SIG-M5 treated with dmso at 0.1 percent for 504 hours (cell line): ENCODE results near the gene SLC25A10.

Experiments
- DNase-seq: peaks from one replicate; lab custom pipeline; 2025; ENCODE audit not compliant: unreplicated experiment; lab: John Stamatoyannopoulos, UW

The SLC25A10 gene

DNA sequence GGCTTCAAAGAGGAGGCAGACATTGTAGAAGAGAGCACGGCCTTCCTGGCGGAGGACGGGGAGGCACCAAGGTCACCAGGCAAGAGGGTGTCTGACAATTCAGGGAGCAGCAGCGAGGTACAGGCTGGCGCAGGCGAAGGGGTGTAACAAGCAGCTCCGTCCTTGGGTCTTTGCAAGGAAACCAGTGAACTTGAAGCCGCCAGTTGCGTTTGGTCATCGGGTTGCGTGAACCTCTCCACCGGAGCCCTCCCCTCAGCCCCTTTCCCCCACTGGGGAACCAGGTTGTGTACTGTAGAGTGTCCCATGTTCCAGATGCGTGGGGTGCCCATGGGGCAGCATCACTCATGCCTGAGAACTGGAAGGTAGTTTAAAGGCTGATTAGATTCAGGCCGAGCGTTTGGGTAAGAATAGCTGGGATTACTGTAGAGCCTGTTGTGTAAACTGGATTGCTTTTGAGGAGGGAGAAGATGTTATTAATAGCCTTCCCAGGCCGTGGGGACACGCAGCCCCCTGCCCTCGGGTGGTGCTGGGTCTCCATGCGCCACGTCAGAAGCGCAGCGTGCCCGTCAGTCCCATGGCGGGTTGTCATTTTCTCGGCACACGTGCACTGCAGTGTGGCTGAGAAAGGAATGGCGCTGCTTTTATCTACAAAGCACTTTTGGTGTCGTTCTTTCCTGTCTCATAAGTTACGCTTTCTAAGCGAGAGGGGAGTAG lies 6.4 kb upstream of the SLC25A10 start:
- DNase-seq, result no peak

DNA sequence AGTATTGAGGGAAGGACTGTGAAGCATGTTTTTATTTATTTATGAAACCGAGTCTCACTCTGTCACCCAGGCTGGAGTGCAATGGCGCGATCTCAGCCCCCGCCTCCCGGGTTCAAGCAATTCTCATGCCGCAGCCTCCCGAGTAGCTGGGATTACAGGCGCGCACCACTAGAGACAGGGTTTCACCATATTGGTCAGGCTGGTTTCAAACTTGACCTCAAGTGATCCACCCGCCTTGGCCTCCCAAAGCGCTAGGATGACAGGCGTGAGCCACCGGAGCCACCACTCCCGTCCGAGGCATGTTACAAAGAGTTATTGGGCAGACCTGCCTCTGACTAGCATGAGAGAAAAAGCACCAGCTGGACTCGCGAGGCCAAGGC lies 5.9 kb upstream of the SLC25A10 start:
- no peak for DNase-seq

DNA sequence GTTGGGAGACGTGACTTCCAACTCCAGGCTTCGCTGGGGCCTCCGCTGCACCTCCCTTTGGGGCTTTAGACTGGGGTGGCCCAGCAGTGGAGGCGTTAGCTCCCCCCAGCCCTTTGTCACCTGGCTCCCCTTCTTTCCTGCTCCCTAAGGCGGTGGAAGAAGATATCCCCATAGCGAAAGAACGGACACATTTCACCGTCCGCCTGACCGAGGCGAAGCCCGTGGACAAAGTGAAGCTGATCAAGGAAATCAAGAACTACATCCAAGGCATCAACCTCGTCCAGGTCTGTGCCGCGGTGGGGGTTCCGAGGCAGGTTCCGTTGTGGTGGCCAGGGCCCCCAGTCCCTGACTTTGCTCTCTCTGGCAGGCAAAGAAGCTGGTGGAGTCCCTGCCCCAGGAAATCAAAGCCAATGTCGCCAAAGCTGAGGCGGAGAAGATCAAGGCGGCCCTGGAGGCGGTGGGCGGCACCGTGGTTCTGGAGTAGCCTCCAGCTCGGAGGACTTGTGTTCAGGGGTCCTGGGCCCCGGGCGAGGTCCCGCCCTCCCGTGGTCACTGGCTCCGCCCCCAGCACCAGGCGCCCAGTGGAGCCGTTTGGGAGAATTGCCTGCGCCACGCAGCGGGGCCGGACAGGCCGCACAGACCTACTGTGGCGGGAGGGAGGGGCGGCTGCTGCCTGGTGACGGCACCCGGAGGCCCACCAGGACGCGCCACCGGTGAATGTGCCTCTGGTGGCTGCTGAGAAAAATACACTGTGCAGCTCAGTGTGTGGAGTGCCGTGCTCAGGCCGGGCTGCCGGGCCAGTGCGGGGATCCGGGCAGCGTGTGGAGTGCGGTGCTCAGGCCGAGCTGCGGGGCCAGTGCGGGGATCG lies 5.1 kb upstream of the SLC25A10 start:
- no peak for DNase-seq

DNA sequence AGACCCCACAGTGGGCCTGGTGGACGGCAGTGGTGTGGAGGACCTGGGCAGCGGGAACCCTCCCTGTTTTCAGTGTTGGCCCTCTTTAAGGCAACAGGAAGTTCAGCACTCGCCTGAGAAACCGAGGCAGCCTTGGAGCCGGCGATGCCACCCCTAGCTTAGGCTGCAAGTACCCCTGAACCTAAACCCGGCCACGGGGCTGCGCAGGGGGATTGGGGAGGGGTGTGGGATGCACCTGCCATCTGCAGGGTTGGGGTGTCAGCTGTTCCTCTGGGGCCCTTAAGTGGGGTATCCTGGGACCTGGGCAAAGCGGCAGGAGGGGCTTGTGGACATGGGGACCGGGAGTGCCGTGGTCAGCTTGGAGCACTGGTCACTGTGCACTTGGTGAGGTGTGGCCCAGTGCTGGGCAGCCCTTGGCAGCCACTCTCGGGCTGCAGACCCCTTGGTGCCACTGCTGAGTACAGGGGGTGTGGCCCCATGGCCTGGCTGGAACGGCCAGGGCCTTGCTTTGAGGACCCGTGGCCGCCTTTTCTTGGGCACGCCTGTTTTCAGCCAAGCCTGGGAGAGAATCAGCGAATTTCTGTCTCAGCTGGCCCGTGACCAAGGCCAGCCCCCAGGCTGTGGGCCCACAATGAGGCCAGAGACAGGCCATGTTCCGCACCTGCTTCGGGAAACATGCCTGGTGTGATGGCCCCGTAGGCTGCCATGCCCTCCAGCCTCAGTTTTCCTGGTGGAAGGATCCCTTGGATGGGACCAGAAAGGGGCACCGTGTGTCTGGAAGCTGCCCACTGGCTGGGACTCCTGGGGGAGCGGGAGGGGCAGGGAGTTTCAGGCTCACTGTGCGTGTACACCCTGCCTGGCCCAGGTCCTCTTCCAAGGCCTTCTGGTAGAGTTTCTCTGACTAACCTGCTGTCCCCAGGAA lies 4.1 kb upstream of the SLC25A10 start:
- no peak for DNase-seq

DNA sequence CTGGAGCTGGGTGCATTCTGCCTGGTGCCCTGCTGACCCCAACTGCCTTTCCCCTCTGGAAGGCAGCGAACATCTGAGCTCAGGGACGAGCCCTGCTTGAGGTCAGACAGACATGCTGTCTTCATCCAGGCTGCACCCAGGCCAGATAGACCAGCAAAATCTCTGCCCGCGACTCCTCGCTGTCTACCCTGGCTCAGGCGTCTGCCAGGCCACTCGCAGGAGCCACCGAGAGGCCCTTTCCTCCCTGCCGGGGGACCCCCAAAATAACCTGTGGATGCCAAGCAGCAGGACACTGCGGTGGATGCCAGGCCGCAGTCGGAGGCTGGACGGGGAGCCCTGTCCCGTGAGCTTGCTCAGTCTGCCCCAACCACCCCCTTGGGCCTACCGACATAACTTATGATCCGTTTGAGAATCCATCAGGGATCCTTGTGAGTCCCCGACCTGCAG lies 3.3 kb upstream of the SLC25A10 start:
- DNase-seq, result no peak

DNA sequence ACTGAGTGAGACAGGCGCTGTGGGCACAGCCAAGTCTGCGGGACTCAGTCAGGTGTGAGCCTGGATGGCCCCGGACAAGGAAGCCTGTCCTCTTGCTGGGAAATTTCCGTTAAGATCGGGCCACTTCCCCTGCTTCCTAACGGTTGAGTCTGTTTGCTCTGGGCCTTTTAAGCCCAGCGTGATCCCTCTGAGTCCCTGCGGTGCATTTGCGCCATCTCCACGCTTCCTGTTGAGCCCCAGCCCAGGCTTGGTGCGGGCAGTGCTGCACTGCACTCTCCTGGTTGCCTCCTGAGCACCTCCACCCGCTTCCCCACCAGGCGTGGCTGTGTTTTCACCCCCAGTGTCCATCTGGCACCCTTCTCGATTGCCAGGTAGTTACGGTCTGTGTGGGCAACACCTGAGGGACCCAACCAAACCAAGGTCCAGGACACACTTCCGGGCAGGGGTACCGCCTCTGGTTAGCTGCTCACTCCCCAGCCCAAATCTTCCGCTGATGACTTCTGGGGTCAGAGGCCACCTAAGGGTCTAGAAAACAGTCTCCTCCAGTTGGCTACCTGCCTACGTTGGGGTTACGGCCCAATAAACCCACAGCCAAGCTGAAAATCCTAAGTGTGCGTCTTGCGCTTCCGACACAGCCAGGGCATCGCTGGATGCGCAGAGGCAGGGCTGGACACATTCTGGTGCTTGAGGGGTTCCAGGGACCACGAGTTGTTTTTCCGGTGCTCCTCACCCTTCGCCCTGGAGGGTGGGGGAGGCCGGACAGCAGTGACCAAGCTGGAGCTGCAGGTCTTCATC lies 1.4 kb upstream of the SLC25A10 start:
- peak; percentile 75 for DNase-seq

DNA sequence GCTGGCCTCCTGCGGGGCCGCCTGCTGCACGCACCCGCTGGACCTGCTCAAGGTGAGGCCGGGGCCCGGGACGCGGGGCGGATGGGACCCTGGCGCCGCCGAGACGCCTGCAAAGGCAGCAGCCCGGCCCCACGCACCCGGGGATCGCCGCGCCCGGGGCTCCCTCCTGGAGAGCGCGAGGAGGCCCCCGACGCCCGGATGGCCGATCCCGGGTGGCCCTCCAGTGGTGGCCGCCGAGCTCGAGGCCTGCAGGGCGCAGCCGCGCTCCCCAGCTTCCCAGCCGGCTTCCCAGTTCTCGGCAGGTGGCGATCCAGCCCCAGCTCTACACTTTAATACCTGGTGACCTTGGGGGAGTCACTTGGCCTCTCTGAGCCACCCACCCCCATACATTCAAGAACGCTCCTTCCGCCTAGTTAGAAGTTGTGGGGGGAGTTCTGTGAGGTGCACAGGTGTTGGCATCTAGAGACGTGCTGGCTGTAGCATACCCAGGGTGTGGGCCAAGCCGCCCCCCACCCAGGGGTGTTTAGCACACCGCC lies 452 bp downstream of the SLC25A10 start:
- DNase-seq, result peak; percentile 25

DNA sequence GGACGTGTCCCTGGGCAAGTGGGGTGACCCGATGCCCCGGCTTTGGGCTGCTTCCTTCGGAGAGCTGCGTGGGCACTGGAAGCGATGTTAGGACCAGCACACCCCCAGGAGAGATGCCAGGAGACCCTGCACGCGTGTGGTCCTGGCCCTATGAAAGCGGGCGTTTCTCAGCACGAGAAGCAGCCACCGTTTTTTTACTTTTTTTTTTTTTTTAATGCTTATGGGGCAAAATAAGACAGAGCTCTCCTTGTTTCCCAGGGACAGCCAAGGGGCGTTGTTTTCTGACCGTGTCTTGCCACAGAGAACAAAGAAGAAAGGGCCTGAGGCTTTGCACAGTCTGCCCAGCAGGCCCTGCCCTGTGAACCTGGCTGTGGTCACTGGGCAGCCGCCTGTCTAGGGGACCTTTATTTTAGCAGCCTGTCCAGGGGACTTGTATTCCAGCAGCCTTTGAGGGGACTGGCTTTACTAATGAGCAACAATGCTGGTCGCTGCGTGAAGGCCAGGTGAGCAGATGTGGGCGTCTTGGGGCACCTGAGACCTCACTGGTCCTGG lies 996 bp downstream of the SLC25A10 start:
- no peak for DNase-seq

DNA sequence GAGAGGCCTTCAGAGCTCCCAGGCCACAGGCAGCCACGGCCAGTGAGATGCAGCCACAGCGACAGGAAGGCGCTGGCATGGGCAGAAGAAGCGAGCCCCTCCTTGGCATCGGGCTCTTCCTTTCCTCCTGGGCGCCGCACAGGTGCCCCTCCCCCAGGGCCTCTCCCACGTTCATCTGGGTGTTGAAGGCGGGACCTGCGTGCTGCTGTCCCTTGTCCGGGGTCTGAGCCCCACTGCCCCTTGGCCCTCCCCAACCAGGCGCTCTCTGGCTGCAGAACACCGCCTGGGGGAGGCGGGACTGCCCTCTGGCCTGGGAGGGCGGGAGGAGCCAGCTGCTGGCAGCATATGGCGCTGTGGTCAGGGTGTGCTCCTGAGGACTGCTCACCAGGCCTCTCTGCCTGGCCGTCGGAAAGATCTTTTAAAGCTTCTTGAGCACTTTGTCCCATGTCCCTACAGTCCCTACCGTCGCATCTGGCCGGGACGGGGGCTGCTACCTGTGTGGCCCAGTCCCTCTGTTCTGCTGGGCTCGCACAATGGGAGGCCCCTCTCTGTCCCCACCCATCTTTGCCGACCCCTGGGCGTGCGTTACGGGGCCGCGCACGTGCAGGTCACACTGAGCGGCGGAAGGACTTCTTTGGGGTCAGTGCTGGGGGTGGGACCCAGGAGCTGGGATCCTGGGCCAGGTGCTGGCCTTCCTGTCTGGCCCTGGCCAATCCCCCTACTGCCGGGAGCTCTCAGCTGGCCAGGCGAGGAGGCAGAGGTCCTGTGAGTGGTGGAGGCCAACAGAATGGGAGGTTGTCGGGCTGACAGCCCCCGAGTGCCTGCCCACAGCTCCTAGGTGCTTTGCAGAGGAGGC lies 1.7 kb downstream of the SLC25A10 start:
- DNase-seq, result no peak

DNA sequence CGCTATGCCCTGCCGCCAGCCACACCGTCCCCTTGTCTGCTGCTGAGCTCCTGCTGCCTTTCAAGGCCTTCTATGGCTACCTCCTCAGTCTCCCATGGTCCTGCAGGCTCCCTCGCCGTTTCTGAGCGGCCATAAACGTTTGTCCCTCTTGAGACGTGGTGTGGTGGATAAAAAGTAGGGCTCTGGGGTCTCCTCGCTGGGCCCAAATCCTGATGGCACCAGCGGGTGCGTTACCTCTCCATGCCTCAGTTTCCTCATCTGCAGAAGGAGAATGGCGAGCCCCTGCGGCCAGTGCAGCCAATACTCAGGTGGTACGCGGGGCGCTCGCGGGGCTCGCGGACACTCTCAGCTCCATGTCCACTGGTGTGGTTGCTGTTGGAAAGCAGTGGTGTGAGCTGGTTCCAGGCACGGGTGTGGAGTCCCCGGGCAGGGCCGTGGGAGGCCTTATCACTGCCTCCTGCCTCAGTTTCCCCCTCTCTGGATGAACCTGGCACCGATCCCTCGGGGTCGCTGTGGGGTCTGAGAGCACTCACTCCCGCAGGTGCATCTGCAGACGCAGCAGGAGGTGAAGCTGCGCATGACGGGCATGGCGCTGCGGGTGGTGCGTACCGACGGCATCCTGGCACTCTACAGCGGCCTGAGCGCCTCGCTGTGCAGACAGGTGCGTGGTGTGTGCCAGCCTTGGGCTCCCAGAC lies 2.5 kb downstream of the SLC25A10 start:
- DNase-seq, result no peak

DNA sequence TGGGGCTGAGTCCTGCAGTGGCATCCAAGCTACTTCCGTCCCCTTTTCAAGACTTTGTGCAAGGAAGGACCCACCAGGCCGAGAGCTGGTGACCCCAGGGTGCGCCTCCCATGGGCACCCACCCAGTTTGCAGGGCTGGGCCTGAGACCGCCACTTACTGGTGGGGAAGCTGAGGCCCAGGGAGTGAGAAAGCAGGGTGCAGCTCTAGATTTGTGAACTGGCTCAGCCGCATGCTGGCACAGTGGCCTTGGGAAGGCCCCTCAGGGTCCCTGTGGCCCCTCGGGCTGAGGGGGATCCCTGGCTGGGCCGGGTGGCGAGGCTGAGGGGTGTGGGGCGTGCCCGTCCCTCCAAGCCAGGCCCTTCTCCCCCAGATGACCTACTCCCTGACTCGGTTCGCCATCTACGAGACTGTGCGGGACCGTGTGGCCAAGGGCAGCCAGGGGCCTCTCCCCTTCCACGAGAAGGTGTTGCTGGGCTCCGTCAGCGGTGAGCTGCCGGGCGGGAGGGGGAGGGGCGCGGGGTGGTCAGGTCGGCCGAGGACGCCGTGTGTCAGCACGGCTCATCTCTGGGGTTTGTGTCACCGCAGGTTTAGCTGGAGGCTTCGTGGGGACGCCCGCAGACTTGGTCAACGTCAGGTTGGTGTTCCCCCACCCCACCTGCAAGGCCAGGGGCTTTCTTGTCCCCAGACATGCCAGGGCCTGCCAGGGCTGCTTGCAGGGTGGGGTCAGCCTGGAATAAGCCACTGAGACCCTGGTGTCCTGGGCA lies 3.2 kb downstream of the SLC25A10 start:
- no peak for DNase-seq

DNA sequence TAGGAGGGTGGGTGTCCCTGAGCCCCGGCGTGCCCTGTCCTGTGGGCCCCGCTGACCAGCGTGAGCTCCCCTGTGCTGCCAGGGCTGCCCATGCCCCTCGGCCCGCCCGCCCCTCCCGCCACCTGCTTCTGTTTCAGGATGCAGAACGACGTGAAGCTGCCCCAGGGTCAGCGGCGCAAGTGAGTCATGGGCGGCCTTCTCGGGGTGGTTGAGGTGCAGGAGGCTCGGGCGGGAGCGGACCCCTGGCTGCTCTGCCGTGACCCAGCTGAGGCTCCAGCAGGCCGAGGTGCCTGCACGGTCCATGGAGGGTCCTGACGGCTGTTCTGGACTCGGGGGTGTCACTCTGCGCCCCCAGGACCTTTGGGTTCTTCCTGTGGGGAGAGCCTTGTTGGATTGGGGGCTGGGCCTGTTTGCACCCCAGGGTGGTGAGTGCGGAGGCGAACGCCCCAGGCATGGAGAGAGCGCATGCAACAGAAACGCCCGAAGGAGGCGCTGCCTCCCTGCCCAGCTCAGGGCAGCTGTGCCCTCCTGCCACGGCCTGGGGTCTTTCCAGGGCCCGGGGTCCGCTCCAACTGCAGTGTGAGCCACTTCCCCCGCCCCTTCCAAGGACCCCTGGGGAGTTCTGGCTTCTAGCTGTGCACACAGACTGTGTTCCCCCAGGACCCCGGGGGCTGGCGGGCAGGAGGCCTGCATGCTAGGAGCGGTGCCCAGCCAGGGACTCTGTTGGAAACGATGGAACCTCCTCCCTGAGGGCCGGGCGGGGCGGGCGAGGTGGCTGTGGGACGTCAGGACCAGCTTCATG lies 4.0 kb downstream of the SLC25A10 start:
- no peak for DNase-seq

DNA sequence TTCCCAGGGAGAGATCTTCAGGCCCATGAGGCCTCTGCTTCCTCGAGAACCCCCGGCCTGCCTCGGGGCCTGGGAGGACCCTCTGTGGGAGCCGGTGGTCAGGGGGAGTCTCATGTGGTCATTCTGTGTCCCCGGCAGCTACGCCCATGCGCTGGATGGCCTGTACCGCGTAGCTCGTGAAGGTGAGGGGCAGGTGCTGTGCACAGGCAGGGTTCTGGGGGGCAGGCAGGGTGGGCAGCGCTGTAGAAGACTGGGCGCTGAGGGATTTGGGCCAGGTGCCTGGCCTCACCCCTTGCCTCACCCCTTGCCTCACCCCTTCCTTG lies 4.6 kb downstream of the SLC25A10 start:
- DNase-seq, result no peak

DNA sequence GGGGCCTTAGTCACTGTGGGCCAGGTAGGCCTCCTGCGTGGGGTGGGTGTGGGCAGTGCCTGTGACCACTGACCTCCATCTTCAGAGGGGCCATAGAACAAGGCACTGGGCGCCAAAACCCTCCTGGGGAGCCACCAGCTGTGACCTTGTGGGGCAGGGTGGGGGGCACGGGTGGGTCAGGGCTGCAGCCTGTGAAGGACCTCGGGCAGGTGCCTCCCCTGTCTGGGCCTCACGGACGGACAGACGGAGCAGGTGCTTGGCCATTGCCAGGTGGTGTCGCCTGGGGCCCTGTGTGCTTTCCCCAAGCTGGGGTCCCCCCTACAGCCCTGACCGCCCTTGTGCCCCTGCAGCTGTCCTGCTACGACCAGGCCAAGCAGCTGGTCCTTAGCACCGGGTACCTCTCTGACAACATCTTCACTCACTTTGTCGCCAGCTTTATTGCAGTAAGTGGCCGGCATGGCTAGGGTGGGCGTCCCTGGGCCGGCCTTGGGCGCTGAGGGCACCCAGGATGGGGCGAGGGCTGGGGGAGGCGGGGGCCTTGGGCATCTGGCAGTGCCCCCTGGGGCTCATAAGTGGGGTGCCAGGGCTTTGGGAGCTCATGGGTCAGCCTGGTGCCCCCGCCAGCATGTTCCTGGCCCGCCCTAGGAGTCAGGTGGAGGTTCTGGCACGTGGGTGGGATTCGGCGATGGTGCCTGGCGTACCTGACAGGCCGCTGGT lies 5.1 kb downstream of the SLC25A10 start:
- DNase-seq, result no peak

DNA sequence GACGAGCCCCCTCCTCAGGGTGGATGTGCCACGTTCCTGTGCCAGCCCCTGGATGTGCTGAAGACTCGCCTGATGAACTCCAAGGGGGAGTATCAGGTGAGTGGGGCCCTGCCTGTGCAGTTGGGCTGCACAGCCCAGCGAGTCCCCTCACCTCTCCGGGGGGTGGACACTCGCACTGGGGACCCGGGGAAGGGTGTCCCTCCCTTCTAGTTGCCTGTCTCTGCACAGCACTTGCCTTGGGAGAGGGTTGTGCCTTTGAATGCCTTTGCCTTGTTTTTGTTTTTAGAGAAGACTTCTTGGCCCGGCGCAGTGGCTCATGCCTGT lies 5.6 kb downstream of the SLC25A10 start:
- DNase-seq, result no peak

DNA sequence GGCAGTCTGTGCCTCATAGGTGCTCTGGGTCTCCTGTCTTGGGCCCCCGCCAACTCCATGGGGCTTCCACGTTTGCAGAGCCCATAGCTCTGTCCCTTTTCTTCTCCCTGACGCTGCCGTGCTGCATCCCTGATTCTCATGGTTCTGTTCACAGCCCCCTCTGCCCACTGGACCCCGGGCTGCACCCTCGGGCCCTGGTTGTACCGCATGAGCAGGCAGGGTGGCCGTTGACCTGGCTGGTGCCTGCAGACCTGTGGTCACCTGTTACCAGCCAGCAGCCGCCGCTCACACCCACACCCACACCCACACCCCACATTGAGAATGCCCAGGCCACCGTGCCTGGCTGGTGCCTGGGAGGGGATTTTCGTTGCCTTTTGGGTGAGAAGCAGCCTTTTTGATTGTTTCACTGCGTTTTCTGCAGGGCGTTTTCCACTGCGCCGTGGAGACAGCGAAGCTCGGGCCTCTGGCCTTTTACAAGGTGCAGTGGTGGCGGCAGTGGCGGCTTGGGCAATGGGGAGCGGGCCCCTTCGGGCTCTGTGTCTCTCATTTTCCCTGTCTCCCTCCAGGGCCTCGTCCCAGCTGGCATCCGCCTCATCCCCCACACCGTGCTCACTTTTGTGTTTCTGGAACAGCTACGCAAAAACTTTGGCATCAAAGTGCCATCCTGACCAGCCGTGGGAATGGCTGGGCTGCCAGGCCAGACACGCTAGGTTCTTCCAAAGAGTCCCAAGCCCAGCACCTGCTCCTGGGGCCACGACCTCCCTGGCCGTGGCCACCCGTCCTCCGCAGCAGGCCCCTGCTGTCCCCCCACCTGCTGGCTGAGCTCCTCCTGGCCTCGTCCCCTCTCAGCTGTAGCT lies 7.6 kb downstream of the SLC25A10 start:
- DNase-seq, result no peak
